ENCODE data around the gene CDC42. TPM values are rescaled to one million over a fixed set of nuclear protein-coding genes. Genes with fewer than 3 reads are reported as not detected.
A peak's percentile ranks its signal among the peaks of the same experiment; 100 is the strongest.

Gene CDC42
- total and polyA plus RNA-seq, 9 of the 15 experiments (the other 6 are each of a cell fraction or from before 2014, with no cell fraction given): 186 to 398 (median 325) TPM

GRCh38 chr1:22114083-22115012 is 61.8 kb downstream of the CDC42 start:
- ChIA-PET CTCF (ENCODE audit: low intra/inter-chr PET ratio) (no interaction called here), POLR2A (interaction anchor here (0.6 to 2.4 kb wide), 5 partner anchors 14 to 317 kb away, joined by 3 to 6 read pairs (median 3); no protein-coding TSS in a partner anchor)
- peaks cover 10% of the 10 kb centered on the region for H3K9me1 ChIP-seq (ENCODE audit: control insufficient read depth, insufficient read depth, low read length)
- H3K9me3 ChIP-seq (replicated peaks; ENCODE audit: control insufficient read depth, insufficient read depth, low read depth, low read length): no peaks in the 10 kb centered on the region
- H3K36me3 ChIP-seq (ENCODE audit: control insufficient read depth, insufficient read depth, low read length): peaks cover 38% of the 10 kb centered on the region
- no peak overlapping the region for H3K4me3 ChIP-seq
- H2AFZ ChIP-seq (ENCODE audit: low read depth, low read length): no peak overlapping the region
- peaks cover 0 to 27% of the 10 kb centered on the region in 2 experiments; a peak in 2 of 5 replicates for H3K4me1 ChIP-seq (replicated peaks in 1 of 2; ENCODE audit: control insufficient read depth in 2 of 2, insufficient read depth in 2 of 2, low read length in 2 of 2)
- H3K9ac ChIP-seq (ENCODE audit: insufficient read depth in 1 of 2, low read depth in 2 of 2, low read length in 2 of 2): peak overlapping the region in 1 of 2 experiments; percentile 72; a peak in 2 of 4 replicates
- in situ Hi-C loops (cut with MboI) (no loop called here), intact Hi-C loops (cut with micrococcal nuclease) (no loop called here)
- no peak overlapping the region for H3K27ac ChIP-seq (ENCODE audit: extremely low read depth, low read depth, low read length)
- H3K4me2 ChIP-seq (ENCODE audit: insufficient read depth, low read length): no peak overlapping the region
- H3K79me2 ChIP-seq (ENCODE audit: control insufficient read depth, insufficient read depth, low read length): no peaks in the 10 kb centered on the region
- BruUV-seq (replicated peaks): no TSS peak
- peaks cover 28% of the 10 kb centered on the region for H4K20me1 ChIP-seq (replicated peaks; ENCODE audit: control insufficient read depth, insufficient read depth, low read length)
- no peak for DNase-seq (ENCODE audit: extremely low read depth in 1 of 4, low spot score in 3 of 4)
- no peaks in the 10 kb centered on the region for H3K27me3 ChIP-seq (ENCODE audit: control insufficient read depth in 2 of 2, insufficient read depth in 2 of 2, low read length in 2 of 2)
- no peak for FAIRE-seq
- TF ChIP-seq POLR2G (IDR thresholded peaks at IDR 0.05; ENCODE audit: low read depth, low read length): peak; percentile 46; the same call in 1 of the 2 replicates
- TF ChIP-seq, protein P1, sequence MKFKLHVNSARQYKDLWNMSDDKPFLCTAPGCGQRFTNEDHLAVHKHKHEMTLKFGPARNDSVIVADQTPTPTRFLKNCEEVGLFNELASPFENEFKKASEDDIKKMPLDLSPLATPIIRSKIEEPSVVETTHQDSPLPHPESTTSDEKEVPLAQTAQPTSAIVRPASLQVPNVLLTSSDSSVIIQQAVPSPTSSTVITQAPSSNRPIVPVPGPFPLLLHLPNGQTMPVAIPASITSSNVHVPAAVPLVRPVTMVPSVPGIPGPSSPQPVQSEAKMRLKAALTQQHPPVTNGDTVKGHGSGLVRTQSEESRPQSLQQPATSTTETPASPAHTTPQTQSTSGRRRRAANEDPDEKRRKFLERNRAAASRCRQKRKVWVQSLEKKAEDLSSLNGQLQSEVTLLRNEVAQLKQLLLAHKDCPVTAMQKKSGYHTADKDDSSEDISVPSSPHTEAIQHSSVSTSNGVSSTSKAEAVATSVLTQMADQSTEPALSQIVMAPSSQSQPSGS (CRISPR knock-in tag; IDR thresholded peaks at IDR 0.05): 0 out of 2 replicates have a peak, but pooled peaks have one; percentile 32
- TF ChIP-seq KDM4B (IDR thresholded peaks at IDR 0.05; ENCODE audit: borderline replicate concordance in 2 of 2, low read depth in 1 of 2): no peak
- TF ChIP-seq, protein P2, sequence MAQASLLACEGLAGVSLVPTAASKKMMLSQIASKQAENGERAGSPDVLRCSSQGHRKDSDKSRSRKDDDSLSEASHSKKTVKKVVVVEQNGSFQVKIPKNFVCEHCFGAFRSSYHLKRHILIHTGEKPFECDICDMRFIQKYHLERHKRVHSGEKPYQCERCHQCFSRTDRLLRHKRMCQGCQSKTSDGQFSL (CRISPR knock-in tag; IDR thresholded peaks at IDR 0.05): 0 out of 2 replicates have a peak, but pooled peaks have one; percentile 15
- TF ChIP-seq, protein P2 (tag; IDR thresholded peaks at IDR 0.05): no peak
- TF ChIP-seq RBM22 (IDR thresholded peaks at IDR 0.05; ENCODE audit: low read depth, low read length, poor library complexity, severe bottlenecking): peak; percentile 47
- TF ChIP-seq NFIC (IDR thresholded peaks at IDR 0.05): peak; percentile 35; the same call in 1 of the 2 replicates
- no peak for TF ChIP-seq UBTF (IDR thresholded peaks at IDR 0.05; ENCODE audit: borderline replicate concordance in 1 of 2, low read depth in 2 of 2, low read length in 2 of 2)
- 0 out of 2 replicates have a peak, but pooled peaks have one; percentile 15 for TF ChIP-seq ZBTB7A (IDR thresholded peaks at IDR 0.05; ENCODE audit: borderline replicate concordance, control insufficient read depth, low read depth, low read length)
- WGBS (ENCODE audit: insufficient coverage, low coverage, missing lambda C conversion rate): 77% methylated on average over 18 of the region's 18 CpGs
- ATAC-seq: peak; percentile 19; the same call in 2 of the 3 replicates
